BE2C (cell line): ENCODE measurements around the gene GMPPB. TPM values are rescaled to one million over a fixed set of nuclear protein-coding genes. Genes with fewer than 3 reads are reported as not detected.

Experiments used
- DNase-seq: peaks from one replicate; pipeline ENCODE4 v3.0.0-alpha.2; 2020
- H3K27me3 ChIP-seq: fragments of 250-450 bp; sonication (Bioruptor Pico); 2 replicates; pipeline ENCODE4 v1.5.1; 2020; ENCODE audit warnings: mild to moderate bottlenecking
- H3K36me3 ChIP-seq: fragments of 250-450 bp; sonication (Bioruptor Pico); 2 replicates; pipeline ENCODE4 v1.5.1; 2020; ENCODE audit warnings: mild to moderate bottlenecking
- H3K4me1 ChIP-seq: fragments of 250-450 bp; sonication (Bioruptor Pico); 2 replicates; pipeline ENCODE4 v1.5.1; 2020
- H3K4me3 ChIP-seq: 2 replicates; pipeline ENCODE4 v1.5.1; 2011; ENCODE audit warnings: low read depth, low read length
- H3K9me3 ChIP-seq: fragments of 250-450 bp; sonication (Bioruptor Pico); 2 replicates; pipeline ENCODE4 v1.5.1; 2020
- CTCF ChIP-seq: IDR thresholded peaks from 2 replicates; pipeline ENCODE4 v1.5.1; 2012; ENCODE audit warnings: mild to moderate bottlenecking, low read depth, low read length
- polyA plus RNA-seq: library from polyadenylated mRNA; unstranded; fragments of >200 nt; gene quantifications from one replicate; pipeline ENCODE4 v1.2.1, GENCODE V29; 2012; ENCODE audit warnings: low read depth, missing spikeins; ENCODE audit not compliant: insufficient read length, insufficient read depth

GMPPB gene
- polyA plus RNA-seq, result 18.8 TPM

- Histone ChIP-seq H3K36me3 (no peaks in the 10 kb centered on the region; the same call in none of the 2 replicates), H3K4me1 (no peaks in the 10 kb centered on the region)
- DNase-seq, result peak; percentile 94
Measured at GRCh38 chr3:49723628-49724551, at the start of gene GMPPB. GMPPB (minus strand) TSS chr3:49723951; CDS start chr3:49723726, 225 bp downstream.

GRCh38 chr3:49772703-49773102 is 49.0 kb upstream of the GMPPB start:
- H3K9me3 ChIP-seq, result no peaks in the 10 kb centered on the region
- no peaks in the 10 kb centered on the region for H3K4me1 ChIP-seq
- DNase-seq, result no peak
- no peak overlapping the region for H3K4me3 ChIP-seq
- H3K36me3 ChIP-seq, result no peaks in the 10 kb centered on the region
- H3K27me3 ChIP-seq, result no peaks in the 10 kb centered on the region
- no peak for TF ChIP-seq CTCF

More at GRCh38 chr3:49723628-49724551, at the start of gene GMPPB:
- no peaks in the 10 kb centered on the region for H3K27me3 ChIP-seq
- TF ChIP-seq CTCF, result no peak
- no peaks in the 10 kb centered on the region for H3K9me3 ChIP-seq
- H3K4me3 ChIP-seq, result peak within 1 kb of the TSS; percentile 84

DNA sequence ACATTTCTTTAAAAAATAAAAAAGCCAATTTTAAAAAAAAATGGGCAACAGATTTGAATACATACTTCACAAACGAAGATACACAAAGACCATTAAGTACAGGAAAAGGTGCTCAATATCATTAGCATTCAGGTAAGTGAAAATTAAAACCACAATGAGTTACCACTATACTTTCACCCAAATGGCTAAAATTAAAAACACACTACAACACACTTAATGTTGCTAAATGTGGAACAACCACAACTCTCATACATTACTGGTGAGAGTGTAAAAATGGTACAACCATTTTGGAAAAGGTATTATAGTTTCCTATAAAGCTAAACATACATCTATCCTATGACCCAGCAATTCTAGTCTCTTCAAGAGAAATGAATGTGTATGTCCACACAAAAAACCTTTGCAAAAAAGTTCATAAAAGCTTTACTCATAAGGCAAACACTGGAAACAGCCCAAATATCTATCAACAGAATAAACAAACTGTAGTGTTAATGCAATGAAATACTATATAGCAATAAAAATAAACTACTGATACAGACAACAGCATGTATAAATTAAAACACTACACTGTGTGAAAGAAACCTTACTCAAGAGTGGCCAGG is 47.7 kb upstream of the GMPPB start:
- no peak for DNase-seq
- Histone ChIP-seq H3K27me3 (no peaks in the 10 kb centered on the region), H3K4me3 (no peak overlapping the region), H3K4me1 (no peaks in the 10 kb centered on the region), H3K9me3 (no peaks in the 10 kb centered on the region), H3K36me3 (no peaks in the 10 kb centered on the region)
- no peak for TF ChIP-seq CTCF

DNA sequence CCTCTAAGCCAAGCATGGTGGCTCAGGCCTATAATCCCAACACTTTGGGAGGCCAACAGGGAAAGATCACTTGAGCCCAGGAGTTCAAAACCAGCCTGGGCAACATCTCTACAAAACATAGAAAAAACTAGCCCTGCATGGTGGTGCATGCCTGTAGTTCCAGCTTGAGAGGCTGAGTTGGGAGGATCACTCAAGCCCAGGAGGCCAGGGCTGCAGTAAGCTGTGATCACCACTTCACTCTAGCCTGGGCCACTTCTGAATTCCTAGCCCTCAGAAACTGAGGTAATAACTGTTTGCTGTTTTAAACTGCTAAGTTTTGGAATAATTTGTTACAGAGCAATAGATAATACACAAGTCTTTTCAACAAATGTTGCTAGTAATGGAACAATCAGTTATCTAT is 46.2 kb upstream of the GMPPB start:
- H3K36me3 ChIP-seq, result no peaks in the 10 kb centered on the region
- no peaks in the 10 kb centered on the region for H3K4me1 ChIP-seq
- DNase-seq, result no peak
- no peak overlapping the region for H3K4me3 ChIP-seq
- H3K9me3 ChIP-seq, result no peaks in the 10 kb centered on the region
- no peak for TF ChIP-seq CTCF
- no peaks in the 10 kb centered on the region for H3K27me3 ChIP-seq

DNA sequence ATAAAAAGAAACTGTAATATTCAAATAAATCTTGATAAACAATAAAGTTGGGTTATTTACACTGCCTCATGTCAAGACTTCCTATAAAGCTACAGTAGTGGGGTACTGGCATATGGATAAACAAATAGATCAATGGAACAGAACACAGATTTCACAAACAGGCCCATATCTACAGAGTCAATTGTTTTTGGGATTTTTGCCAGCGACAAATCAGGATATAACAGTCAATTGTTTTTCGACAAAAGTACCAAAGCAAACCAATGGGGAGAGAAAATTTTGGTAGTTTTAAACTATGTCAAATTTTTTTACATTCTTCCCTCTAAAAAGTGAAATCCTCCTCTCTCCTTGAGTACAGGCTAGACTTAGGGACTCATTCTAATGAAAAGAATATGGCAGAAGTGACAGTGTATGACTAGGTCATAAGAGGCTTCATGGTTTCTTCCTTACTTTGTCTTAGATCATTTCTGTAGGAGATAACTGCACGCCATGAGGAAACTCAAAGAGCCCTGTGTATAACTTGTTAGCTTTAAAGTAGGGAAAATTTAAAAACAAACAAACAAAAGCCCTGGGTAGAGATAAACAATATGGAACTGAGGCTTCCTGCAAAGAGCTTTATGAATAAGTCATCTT is 45.6 kb upstream of the GMPPB start:
- Histone ChIP-seq H3K4me3 (no peak overlapping the region), H3K27me3 (no peaks in the 10 kb centered on the region), H3K9me3 (no peaks in the 10 kb centered on the region), H3K4me1 (no peaks in the 10 kb centered on the region), H3K36me3 (no peaks in the 10 kb centered on the region)
- no peak for TF ChIP-seq CTCF
- DNase-seq, result no peak
